ENCODE data around the gene AHNAK2.
"Not testable (repeated sequence)": the region's sequence is repeated elsewhere in the genome, so short reads cannot be mapped to it uniquely, and the experiment has no call there.

Gene AHNAK2

DNA sequence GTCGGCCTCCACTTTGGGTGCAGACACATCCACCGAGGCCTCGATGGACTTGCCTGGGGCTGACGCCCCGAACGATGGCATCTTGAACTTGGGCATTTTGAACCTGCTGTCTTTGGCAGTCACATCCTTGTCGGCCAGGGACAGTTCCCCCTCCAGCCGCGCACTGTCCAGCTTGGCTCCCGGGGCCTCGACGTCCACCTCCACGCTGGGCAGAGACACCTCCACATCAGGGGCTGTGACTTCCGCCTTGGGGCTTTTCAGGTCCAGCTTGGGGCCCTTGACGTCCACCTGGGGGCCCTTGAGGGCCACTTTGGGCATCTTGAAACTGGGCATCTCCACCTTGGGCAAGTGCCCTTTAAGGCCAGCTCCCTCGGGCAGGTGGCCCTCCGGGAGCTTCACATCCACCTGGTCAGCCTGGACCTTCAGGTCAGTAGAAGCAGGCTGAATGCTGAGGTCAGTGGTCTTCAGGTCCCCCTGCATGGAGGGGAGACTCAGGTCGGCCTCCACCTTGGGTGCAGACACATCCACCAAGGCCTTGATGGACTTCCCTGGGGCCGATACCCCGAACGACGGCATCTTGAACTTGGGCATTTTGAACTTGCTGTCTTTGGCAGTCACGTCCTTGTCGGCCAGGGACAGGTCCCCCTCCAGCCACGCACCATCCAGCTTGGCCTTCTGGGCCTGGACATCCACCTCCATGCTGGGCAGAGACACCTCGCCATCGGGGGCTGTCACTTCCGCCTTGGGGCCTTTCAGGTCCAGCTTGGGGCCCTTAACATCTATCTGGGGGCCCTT lies 26.1 kb downstream of the AHNAK2 start:
- not testable (repeated sequence) for DNase-seq

DNA sequence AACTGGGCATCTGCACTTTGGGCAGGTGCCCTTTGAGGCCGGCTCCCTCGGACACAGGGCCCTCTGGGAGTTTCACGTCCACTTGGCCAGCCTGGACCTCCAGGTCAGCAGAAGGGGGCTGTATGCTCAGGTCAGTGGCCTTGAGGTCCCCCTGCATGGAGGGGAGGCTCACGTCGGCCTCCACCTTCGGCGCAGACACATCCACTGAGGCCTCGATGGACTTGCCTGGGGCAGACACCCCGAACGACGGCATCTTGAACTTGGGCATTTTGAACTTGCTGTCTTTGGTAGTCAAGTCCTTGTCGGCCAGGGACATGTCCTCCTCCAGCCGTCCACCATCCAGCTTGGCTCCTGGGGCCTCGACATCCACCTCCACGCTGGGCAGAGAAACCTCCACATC lies 27.5 kb downstream of the AHNAK2 start:
- not testable (repeated sequence) for DNase-seq

DNA sequence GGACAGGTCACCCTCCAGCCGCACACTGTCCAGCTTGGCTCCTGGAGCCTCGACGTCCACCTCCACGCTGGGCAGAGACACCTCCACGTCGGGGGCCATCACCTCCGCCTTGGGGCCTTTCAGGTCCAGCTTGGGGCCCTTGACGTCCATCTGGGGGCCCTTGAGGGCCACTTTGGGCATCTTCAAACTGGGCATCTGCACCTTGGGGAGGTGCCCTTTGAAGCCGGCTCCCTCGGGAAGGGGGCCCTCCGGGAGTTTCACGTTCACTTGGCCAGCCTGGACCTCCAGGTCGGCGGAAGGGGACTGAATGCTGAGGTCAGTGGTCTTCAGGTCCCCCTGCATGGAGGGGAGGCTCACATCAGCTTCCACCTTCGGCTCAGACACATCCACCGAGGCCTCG lies 28.2 kb downstream of the AHNAK2 start:
- no peak for DNase-seq

DNA sequence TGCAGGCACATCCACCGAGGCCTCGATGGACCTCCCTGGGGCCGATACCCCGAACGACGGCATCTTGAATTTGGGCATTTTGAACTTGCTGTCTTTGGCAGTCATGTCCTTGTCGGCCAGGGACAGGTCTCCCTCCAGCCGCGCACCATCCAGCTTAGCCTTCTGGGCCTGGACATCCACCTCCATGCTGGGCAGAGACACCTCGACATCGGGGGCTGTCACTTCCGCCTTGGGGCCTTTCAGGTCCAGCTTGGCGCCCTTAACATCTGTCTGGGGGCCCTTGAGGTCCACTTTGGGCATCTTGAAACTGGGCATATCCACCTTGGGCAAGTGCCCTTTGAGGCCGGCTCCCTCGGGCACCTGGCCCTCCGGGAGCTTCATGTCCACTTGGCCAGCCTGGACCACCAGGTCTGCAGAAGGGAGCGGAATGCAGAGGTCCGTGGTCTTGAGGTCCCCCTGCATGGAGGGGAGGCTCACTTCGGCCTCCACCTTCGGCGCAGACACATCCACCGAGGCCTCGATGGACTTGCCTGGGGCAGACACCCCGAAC lies 28.7 kb downstream of the AHNAK2 start:
- DNase-seq = not testable (repeated sequence)

DNA sequence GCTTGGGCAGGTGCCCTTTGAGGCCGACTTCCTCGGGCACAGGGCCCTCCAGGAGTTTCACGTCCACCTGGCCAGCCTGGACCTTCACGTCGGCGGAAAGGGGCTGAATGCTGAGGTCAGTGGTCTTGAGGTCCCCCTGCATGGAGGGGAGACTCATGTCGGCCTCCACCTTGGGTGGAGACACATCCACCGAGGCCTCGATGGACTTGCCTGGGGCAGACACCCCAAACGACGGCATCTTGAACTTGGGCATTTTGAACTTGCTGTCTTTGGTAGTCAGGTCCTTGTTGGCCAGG lies 29.5 kb downstream of the AHNAK2 start:
- DNase-seq = no peak

DNA sequence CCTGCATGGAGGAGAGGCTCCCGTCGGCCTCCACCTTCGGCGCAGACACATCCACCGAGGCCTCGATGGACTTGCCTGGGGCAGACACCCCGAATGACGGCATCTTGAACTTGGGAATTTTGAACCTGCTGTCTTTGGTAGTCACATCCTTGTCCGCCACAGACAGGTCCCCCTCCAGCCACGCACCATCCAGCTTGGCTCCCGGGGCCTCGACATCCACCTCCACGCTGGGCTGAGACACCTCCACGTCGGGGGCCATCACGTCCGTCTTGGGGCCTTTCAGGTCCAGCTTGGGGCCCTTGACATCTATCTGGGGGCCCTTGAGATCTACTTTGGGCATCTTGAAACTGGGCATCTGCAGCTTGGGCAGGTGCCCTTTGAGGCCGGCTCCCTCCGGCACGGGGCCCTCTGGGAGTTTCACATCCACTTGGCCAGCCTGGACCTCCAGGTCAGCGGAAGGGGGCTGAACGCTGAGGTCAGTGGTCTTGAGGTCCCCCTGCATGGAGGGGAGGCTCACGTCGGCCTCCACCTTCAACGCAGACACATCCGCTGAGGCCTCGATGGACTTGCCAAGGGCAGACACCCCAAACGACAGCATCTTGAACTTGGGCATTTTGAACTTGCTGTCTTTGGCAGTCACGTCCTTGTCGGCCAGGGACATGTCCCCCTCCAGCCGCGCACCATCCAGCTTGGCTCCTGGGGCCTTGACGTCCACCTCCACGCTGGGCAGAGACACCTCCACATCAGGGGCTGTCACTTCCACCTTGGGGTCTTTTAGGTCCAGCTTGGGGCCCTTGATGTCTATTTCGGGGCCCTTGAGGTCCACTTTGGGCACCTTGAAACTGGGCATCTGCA lies 30.1 kb downstream of the AHNAK2 start:
- not testable (repeated sequence) for DNase-seq

DNA sequence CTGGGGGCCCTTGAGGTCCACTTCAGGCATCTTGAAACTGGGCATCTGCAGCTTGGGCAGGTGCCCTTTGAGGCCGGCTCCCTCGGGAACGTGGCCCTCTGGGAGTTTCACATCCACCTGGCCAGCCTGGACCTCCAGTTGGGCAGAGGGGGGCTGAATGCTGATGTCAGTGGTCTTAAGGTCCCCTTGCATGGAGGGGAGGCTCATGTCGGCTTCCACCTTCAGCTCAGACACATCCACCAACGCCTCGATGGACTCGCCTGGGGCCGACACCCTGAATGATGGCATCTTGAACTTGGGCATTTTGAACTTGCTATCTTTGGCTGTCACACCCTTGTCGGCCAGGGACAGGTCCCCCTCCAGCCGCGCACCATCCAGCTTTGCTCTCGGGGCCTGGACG lies 31.0 kb downstream of the AHNAK2 start:
- not testable (repeated sequence) for DNase-seq

DNA sequence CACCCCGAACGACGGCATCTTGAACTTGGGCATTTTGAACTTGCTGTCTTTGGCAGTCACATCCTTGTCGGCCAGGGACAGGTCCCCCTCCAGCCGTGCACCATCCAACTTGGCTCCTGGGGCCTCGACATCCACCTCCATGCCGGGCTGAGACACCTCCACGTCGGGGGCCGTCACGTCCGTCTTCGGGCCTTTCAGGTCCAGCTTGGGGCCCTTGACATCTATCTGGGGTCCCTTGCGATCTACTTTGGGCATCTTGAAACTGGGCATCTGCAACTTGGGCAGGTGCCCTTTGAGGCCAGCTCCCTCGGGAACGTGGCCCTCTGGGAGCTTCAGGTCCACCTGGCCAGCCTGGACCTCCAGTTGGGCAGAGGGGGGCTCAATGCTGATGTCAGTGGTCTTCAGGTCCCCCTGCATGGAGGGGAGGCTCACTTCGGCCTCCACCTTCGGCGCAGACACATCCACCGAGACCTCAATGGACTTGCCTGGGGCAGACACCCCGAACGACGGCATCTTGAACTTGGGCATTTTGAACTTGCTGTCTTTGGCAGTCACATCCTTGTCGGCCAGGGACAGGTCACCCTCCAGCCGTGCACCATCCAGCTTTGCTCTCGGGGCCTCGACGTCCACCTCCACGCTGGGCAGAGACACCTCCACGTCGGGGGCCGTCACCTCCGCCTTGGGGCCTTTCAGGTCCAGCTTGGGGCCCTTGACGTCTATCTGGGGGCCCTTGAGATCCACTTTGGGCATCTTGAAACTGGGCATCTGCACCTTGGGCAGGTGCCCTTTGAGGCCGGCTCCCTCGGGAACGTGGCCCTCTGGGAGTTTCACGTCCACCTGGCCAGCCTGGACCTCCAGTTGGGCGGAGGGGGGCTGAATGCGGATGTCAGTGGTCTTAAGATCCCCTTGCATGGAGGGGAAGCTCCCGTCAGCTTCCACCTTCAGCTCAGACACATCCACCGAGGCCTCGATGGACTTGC lies 31.9 kb downstream of the AHNAK2 start:
- not testable (repeated sequence) for DNase-seq

DNA sequence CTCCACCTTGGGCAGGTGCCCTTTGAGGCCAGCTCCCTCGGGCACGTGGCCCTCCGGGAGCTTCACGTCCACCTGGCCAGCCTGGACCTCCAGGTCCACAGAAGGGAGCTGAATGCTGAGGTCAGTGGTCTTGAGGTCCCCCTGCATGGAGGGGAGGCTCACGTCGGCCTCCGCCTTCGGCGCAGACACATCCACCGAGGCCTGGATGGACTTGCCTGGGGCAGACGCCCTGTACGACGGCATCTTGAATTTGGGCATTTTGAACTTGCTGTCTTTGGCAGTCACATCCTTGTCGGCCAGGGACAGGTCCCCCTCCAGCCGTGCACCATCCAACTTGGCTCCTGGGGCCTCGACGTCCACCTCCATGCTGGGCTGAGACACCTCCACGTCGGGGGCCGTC lies 32.9 kb downstream of the AHNAK2 start:
- not testable (repeated sequence) for DNase-seq

DNA sequence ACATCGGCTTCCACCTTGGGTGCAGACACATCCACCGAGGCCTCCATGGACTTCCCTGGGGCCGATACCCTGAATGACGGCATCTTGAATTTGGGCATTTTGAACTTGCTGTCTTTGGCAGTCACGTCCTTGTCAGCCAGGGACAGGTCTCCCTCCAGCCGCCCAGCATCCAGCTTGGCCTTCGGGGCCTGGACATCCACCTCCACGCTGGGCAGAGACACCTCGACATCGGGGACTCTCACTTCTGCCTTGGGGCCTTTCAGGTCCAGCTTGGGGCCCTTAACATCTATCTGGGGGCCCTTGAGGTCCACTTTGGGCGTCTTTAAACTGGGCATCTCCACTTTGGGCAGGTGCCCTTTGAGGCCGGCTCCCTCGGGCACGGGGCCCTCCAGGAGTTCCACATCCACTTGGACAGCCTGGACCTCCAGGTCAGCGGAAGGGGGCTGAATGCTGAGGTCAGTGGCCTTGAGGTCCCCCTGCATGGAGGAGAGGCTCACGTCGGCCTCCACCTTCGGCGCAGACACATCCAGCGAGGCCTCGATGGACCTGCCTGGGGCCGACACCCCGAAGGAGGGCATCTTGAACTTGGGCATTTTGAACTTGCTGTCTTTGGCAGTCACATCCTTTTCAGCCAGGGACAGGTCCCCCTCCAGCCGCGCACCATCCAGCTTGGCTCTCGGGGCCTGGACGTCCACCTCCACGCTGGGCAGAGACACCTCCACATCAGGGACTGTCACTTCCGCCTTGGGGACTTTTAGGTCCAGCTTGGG lies 33.6 kb downstream of the AHNAK2 start:
- not testable (repeated sequence) for DNase-seq

DNA sequence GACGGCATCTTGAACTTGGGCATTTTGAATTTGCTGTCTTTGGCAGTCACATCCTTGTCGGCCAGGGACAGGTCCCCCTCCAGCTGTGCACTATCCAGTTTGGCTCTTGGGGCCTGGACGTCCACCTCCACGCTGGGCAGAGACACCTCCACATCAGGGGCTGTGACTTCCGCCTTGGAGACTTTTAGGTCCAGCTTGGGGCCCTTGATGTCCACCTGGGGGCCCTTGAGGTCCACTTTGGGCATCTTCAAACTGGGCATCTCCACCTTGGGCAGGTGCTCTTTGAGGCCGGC lies 34.2 kb downstream of the AHNAK2 start:
- DNase-seq = not testable (repeated sequence)

DNA sequence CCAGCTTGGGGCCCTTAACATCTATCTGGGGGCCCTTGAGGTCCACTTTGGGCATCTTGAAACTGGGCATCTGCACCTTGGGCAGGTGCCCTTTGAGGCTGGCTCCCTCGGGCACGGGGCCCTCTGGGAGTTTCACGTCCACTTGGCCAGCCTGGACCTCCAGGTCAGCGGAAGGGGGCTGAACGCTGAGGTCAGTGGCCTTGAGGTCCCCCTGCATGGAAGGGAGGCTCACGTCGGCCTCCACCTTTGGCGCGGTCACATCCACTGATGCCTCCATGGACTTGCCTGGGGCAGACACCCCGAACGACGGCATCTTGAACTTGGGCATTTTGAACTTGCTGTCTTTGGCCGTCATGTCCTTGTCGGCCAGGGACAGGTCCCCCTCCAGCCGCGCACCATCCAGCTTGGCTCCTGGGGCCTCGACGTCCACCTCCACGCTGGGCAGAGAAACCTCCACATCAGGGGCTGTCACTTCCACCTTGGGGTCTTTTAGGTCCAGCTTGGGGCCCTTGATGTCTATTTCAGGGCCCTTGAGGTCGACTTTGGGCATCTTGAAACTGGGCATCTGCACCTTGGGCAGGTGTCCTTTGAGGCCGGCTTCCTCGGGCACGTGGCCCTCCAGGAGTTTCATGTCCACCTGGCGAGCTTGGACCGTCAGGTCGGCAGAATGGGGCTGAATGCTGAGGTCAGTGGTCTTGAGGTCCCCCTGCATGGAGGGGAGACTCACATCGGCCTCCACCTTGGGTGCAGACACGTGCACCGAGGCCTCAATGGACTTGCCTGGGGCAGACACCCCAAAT lies 34.8 kb downstream of the AHNAK2 start:
- DNase-seq = not testable (repeated sequence)

DNA sequence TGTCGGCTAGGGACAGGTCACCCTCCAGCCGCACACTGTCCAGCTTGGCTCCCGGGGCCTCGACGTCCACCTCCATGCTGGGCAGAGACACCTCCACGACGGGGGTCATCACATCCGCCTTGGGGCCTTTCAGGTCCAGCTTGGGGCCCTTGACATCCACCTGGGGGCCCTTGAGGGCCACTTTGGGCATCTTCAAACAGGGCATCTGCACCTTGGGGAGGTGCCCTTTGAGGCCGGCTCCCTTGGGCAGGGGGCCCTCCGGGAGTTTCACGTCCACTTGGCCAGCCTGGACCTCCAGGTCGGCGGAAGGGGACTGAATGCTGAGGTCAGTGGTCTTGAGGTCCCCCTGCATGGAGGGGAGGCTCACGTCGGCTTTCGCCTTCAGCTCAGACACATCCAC lies 35.6 kb downstream of the AHNAK2 start:
- DNase-seq = no peak

DNA sequence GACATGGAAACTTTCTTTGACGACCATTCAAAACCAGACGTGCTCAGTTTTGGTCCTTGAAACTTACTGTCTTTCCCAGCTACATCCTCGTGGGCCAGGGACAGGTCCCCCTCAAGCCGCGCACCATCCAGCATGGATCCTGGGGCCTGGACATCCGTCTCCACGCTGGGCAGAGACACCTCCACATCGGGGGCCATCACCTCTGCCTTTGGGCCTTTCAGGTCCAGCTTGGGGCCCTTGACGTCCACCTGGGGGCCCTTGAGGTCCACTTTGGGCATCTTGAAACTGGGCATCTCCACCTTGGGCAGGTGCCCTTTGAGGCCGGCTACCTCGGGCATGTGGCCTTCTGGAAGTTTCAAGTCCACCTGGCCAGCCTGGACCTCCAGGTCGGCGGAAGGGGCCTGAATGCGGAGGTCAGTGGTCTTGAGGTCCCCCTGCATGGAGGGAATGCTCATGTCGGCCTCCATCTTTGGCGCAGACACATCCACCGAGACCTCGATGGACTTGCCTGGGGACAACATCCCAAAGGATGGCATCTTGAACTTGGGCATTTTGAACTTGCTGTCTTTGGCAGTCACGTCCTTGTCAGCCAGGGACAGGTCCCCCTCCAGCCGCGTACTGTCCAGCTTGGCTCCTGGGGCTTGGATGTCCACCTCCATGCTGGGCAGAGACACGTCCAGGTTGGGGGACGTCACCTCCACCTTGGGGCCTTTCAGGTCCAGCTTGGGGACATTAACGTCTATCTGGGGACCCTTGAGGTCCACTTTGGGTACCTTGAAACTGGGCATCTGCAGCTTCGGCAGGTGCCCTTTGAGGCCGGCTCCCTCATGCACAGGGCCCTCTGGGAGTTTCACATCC lies 36.4 kb downstream of the AHNAK2 start:
- DNase-seq = no peak

DNA sequence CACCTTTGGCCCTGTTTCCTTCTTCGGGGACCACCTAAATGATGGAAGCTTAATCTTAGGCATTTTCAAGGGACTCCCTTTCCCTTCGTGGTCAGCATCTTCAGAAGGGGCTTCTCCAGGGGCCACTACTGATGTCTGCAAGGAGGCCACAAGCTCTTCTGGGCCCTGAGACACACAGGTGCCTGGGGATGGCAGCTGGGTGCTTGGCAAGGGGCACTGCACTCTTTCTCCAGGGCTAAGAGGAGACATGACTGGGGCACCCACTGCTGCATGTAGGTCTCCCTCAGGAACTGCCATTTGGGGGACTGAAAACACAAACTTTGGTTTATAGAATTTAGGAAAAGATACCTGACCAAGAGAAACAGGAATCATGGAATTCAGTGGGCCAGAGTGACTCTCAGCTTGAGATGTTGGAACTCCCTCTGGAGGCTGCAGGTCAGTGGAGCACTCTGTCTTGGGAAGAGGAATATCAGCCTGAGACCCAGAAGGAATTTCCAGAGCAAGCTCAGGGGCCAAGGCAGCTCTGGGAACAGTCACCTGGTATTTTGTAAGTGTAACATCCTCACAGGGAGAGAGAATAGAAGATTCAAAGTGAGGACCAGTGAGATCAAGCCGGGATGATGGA lies 37.5 kb downstream of the AHNAK2 start:
- no peak for DNase-seq

DNA sequence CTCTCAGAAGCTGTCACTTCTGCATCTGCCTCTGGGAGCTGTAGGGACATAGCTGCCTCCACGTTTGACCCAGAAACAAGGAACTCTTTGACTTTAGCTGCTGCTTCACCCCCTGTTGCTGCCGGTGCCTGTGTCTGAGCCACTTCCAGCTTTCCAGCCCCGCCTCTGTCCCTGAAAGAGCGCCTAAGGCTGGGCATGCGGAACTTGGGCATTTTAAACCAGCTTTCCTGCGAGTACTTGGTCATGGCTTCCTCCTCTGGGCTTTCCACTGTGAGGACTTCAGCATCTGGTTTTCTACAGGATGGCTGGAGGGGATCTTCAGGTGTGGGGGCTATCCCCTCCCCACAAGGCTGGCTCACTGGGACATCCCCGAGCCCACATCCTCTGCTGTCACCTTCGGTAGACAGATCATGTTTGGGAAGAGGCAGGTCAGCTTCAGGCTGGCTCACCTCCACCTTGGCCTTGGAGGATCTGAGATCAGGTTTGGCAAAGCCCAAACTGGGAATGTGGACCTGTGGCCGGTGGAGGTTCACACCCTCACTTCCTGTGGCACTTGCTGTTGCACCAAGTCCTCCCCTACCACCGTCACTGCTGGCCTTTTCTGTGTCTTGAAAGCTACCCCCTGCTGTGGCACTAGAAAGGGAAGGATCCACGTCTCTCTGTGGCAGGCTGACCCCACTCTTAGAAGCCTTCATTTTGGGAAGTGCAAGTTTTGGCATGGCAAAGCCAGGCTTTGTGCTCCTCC lies 38.3 kb downstream of the AHNAK2 start:
- DNase-seq = no peak

DNA sequence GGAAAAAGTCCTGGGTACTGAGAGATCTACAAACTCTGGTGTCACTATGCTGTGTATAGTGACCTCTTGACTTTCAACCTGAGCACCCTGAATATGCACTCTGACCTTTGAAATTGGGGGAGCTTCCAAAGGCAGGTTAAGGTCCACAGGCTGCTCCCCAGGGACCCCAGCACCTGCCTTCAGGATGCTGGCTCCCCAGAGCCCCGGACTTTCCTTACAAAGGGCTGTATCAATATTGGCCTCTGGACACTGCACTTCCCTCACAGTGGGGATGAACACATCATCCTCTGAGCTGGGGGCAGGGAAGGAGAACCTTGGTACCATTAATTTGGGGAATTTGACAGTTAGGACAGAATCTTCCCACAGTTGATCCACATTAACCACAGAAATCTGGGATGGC lies 39.2 kb downstream of the AHNAK2 start:
- no peak for DNase-seq

DNA sequence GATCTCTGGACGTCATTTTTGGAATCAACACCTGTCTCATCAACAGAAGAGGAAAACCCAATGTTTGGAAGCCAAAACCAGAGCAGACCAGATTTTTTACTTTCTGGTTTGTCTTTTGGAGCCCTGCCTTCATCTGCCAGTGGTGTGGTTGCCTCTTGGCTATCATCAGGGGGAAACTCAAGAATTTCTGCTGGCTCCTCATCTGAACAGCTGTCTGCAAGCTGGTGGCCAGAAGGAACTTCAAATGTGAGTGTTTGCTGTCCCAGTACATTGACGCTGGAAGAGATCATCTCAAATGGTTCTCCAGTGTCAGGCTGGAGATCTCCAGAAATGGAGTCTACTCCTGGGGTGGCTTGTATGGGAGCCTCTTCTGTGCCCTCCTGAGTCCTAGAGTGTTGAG lies 39.7 kb downstream of the AHNAK2 start:
- no peak for DNase-seq

Data from C1 segment of cervical spinal cord (tissue), 14 donors.